Measurements from ENCODE around the gene RABEP1.

Gene RABEP1

GRCh38 chr17:5365831-5366230 lies 83.7 kb downstream of the RABEP1 start:
- DNase-seq = no peak

- no peak for DNase-seq
Measured at GRCh38 chr17:5370411-5370810, 88.3 kb downstream of the RABEP1 start.

DNA sequence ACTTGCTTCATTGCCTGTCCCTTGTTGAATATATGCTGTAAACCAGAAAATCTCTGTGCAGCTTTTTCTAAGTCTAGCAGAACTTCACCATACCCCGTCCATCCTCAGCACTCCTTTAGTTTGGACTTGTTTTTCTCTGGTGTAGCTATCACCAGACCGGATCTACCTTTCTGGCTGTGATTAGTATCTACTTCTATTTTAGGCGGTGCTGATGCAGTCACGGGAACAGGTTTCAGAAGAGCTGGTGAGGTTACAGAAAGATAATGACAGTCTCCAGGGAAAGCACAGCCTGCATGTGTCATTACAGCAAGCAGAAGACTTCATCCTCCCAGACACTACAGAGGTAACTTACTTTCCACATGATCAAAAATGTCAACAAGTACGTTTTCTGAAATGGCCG lies 91.0 kb downstream of the RABEP1 start:
- DNase-seq = no peak

- no peak for DNase-seq
Measured at GRCh38 chr17:5378566-5379207, 96.6 kb downstream of the RABEP1 start.

DNA sequence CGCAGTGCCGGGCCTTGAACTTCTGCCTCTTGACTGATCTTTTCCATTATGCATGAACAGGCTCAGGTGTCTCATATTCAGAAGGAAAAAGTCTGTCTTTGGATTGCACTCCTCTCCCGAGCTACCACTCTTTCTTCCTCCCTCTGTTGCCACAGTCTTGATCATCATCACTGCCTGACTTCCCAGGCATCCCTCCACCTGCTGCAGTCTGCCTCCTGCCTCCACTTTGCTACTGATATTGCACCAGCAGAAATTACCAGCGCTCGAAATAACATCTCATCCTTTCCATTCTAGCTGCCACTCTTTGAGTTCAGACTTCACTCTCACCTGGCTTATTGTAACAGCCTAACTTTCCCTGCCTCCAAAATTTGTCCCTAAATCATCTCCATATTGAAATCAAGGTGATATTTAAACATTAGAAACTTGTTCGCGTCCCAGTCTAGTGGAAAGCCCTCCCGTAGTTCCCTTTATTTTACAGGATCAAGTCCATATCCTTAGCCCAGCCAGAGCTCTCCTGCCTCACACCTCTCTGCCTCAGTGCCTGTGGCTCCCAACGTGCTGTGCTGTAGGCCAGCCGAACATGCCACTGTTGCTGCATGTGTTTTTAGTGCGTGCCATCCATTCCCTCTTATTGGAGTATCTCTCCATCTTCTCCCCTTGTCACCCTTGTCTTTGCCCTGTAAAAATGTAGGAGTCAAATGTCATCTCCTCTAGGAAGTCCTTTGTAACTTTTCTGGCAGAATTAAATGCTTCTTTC lies 97.4 kb downstream of the RABEP1 start:
- DNase-seq = no peak

DNA sequence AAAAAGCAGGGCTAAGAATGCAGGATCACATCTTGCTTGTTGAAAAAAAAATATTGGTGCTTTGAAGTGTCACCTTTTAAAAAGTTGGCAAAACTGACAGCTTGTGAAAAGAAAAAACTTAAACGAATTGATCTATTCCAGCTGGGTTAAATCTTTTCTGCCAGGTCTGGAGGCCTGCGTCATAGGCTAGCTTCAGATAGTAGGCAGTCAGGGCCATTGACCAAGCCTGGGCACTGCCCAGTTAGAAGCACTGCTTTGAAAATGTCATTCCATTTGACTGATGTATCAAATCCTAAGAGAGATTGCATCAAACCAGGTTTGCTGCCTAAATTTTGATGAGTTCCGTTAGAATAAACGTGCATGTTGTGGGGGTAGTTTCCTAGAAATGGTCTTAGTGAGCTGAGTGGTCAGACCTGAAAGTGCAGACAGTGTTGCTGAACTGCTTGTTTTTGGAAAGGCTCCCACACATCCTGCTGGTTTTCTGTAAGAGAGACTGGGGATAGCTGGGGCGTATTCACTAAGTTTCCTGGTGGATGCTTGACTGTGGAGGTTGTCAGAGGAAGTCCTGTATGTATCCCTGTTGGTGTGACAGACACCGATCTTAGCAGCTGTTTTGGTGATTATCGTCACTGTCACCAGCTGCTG lies 98.5 kb downstream of the RABEP1 start:
- DNase-seq = no peak

DNA sequence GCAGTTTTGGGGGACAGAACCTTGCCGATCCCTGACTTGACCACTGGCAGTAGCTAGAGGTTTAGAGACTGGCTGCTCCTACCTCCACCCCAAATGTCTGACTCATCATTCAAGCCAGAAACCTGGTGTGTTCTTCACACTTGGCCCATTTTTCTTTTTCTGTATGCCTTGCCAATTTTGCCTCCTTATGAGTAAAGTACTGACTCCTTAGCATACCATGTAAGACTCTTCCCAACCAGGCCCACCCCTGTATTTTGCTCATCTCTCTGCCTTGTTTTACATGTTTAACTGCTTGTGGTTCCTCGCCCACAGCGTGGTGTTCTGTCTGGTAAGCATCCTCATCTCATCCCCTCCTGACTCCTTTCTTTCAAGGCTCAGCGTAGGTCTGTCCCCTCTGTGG lies 99.5 kb downstream of the RABEP1 start:
- DNase-seq = no peak

- no peak for DNase-seq
Measured at GRCh38 chr17:5391678-5392077, 109.6 kb downstream of the RABEP1 start.

GRCh38 chr17:5396612-5397011 lies 114.5 kb downstream of the RABEP1 start:
- no peak for DNase-seq

- no peak for DNase-seq
Measured at GRCh38 chr17:5399767-5400166, 117.7 kb downstream of the RABEP1 start.

DNA sequence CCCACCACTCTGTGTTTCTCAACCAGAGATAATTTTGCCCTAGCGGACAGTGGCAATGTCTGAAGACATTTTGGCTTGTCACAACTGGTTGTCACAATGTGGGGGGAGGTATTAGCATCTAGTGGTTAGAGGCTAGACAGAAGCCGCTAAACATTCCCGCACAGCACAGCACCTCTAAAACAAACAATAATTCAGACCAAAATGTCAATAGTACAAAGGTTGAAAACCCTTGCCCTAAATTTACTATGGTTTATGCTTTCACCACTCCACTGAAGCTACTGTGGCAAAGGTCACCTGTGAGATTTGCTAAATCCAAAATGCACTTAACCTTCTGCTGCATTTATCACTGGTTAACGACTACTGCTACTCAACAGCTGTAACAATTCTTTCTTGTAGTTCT lies 123.3 kb downstream of the RABEP1 start:
- no peak for DNase-seq

GRCh38 chr17:5408186-5408585 lies 126.1 kb downstream of the RABEP1 start:
- DNase-seq = no peak

DNA sequence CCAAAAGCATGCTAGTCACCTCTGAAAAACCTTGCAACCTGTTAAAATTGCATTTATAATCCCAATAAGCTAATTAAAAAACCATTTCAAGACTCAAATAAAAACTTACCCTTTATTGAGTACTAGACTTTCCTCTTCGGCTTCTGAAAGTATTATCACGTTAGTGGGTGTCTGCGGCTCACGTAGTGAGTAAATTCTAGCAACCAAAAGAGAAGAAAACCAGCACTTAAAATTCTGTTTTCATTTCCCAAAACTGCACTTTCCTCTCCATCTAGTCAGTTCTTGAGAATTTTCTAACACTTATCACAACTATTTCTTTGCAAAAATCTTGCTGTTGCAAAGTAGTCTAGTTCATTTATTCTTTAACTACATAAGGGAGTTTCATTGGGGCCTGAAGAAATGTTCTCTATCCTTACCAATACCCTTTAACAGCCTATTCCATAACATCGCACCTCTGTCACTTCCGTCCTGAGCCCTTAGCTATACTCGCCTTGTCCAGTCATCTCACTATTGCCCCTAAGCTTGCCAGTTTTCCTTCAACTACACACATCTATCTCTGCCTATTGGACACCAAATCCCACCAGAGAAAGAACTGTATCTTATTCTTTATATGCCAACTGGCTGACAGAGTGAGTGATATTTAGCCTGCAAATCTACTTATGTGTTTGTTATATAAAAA lies 128.6 kb downstream of the RABEP1 start:
- DNase-seq = no peak

DNA sequence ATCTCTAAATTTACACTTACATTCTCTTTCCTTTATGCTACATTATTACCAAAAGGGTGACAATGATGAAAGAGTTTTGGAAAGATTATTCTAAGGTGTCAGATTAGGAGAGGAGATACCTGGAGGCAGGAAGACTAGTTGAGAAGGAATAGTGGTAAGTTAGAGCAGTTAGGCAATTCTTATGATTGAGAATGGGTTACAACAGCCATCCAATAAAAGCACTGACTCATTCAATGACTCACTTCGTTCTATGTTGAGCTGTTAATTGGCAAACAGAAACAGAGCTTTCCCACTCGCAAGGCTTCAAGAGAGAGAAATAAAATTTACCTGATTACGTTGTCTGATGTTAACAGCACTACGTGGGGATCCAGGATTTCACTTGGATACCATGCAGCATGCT lies 131.6 kb downstream of the RABEP1 start:
- DNase-seq = no peak

DNA sequence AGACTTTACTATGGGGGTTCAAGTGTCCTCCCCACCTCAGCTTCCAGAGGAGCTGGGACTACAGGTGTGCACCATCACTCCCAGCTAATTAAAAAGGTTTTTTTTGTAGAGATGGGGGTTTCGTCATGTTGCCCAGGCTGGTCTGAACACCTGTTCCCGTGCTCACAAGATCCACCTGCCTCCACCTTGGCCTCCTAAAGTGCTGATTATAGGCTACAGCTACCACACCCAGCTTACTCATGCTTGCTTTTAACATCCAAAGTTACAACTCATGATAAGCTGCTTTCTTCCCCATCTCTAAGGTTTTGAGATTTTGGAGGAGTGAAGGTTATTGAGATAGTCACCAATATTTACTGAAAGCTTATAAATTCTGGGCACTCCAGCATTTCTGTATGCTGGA lies 134.8 kb downstream of the RABEP1 start:
- DNase-seq = no peak

DNA sequence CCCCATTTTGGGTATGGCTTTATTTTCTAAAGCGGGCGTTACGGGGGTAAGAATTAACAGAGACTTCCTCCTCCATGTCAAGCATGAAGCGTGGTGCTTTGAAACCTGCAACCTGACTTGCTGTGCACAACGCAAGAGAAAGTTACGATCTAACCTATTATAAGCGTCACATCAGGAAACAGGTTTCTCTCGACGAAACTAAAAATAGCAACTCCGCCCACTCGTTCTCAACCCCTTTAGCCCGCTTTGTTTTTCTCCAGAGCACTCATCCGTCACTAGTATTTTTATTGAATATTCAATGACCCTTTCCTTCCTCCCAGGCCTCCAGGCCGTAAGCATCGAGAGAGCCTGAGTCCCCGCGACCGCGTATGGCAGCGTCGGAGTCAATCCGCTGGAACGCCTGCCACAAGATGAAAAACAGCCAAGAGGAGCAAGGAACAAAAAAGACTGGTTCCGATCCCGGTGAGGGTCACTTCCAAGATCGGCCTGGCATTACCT lies 136.8 kb downstream of the RABEP1 start:
- no peak for DNase-seq

DNA sequence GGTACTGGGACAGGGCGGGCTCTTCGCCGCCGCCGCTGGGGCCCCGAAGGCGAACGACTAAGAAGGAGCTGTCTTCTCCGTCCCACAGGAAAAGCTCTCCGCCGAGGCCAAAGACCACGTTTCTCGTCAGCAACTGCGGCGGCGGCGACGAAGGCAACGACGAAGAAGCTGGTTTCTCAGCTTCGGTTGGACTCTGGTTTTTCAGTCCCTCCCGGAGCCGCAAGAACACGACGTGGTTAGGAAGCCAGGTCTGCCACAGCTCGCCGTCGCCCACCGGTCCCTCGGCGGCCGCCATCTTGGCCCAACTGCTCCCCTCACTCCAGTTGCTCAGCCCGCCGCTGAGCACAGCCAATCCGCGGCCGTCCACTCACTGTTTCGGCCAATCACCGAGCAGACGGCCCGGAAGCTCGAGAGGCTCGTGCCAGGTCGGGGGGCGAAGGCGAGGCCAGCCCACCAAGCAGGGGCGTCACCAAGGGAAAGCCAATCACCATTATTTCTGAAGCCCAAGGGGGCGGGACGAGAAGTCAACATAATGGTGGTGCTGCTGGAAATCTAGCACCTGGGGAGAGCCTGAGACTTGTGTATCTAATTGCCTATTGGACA lies 137.4 kb downstream of the RABEP1 start, which contains the start of gene NUP88:
TSS of gene NUP88 (minus strand) at position 307 of the 603 bp plus-strand sequence. CDS start at position 295, 12 bp downstream.
- DNase-seq = peak; percentile 91

- no peak for DNase-seq
Measured at GRCh38 chr17:5419959-5420653, 138.0 kb downstream of the RABEP1 start, which contains the start of gene RPAIN. RPAIN (plus strand) TSS chr17:5420182; CDS start chr17:5420211, 29 bp downstream.

DNA sequence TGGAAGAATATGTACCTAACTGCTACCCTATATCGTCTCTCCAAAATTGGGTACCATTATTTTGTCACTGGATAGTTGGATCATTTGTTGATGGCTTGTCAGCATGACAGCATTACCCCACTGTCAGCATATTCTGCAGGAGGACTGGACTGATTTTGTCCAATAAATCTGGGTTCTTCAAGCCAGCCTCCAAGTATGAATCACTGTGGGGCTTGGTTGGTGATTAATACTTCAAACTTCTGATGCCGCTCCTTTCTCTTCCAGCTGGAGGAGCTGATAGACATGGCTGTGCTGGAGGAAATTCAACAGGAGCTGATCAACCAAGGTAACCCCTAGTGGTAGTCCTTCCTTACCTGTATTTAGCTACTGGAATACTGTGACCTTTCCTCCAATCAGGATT lies 140.4 kb downstream of the RABEP1 start:
- no peak for DNase-seq

DNA sequence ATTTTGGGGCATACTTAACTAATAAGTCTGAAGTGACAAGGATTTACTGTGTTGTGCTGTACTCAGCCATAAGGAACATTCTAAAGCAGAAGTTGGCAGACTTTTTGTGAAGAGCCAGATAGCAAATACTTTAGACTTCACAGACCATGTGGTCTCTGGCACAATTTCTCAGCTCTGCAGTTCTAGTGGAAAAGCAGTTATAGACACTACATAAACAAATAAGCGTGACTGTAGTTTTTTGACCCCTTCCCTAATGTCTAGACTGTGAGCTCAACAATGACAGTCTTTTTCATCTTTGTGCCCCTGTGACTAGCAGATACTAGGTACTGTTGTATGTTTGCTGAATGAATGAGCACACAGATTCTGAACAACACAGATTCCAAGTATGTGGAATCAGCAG lies 142.8 kb downstream of the RABEP1 start:
- DNase-seq = no peak

DNA sequence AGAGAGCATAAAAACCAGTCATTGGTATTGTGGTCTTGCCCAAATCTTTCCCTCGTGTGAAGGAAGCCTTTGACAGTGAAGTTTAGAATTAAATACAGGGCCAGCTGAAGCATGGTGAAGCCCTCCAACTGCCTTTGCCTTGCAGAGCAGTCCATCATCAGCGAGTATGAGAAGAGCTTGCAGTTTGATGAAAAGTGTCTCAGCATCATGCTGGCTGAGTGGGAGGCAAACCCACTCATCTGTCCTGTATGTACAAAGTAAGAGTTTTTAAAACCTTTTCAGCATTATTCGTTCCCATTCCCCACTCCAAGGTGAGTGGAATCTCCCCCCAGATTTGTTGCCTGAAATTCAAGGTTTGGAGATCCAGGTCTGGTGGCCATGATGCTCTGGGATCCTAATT lies 143.7 kb downstream of the RABEP1 start:
- DNase-seq = no peak
